GM19099 (cell line): ENCODE measurements around the gene NFIC.

Source experiments
- POLR2A ChIP-seq: IDR thresholded peaks from 3 replicates; pipeline ENCODE4 v1.6.1; 2011; ENCODE audit warnings: low read depth; ENCODE audit not compliant: insufficient read length; ENCODE audit errors: extremely low read depth

The NFIC gene

GRCh38 chr19:3365836-3366752, at the start of gene NFIC:
NFIC (plus strand) TSS chr19:3366583; CDS start chr19:3366637, 54 bp downstream.
- TF ChIP-seq POLR2A, result peak; percentile 6

GRCh38 chr19:3316659-3317207, 49.6 kb upstream of the NFIC start:
- TF ChIP-seq POLR2A, result no peak

- TF ChIP-seq POLR2A, result no peak
Measured at GRCh38 chr19:3319643-3320353, 46.6 kb upstream of the NFIC start.

- no peak for TF ChIP-seq POLR2A
Measured at GRCh38 chr19:3320354-3320670, 46.1 kb upstream of the NFIC start.

GRCh38 chr19:3320853-3321252, 45.5 kb upstream of the NFIC start:
- no peak for TF ChIP-seq POLR2A

- no peak for TF ChIP-seq POLR2A
Measured at GRCh38 chr19:3321696-3322095, 44.7 kb upstream of the NFIC start.

- no peak for TF ChIP-seq POLR2A
Measured at GRCh38 chr19:3322199-3322978, 44.0 kb upstream of the NFIC start.

- TF ChIP-seq POLR2A, result no peak
Measured at GRCh38 chr19:3323026-3323425, 43.4 kb upstream of the NFIC start.

- TF ChIP-seq POLR2A, result no peak
Measured at GRCh38 chr19:3323658-3324057, 42.7 kb upstream of the NFIC start.

GRCh38 chr19:3324405-3324856, 42.0 kb upstream of the NFIC start:
- no peak for TF ChIP-seq POLR2A

GRCh38 chr19:3325451-3325850, 40.9 kb upstream of the NFIC start:
- TF ChIP-seq POLR2A, result no peak

- no peak for TF ChIP-seq POLR2A
Measured at GRCh38 chr19:3328743-3329142, 37.6 kb upstream of the NFIC start.

- no peak for TF ChIP-seq POLR2A
Measured at GRCh38 chr19:3330047-3330446, 36.3 kb upstream of the NFIC start.

- no peak for TF ChIP-seq POLR2A
Measured at GRCh38 chr19:3333020-3333583, 33.3 kb upstream of the NFIC start.

- TF ChIP-seq POLR2A, result no peak
Measured at GRCh38 chr19:3333662-3334061, 32.7 kb upstream of the NFIC start.
